EH (cell line): Measurements from ENCODE around the gene AKAP6.

ENCODE experiments used
- DNase-seq: peaks from one replicate; pipeline ENCODE4 v3.0.0-alpha.2; 2015; ENCODE audit warnings: low read depth

AKAP6 gene

DNA sequence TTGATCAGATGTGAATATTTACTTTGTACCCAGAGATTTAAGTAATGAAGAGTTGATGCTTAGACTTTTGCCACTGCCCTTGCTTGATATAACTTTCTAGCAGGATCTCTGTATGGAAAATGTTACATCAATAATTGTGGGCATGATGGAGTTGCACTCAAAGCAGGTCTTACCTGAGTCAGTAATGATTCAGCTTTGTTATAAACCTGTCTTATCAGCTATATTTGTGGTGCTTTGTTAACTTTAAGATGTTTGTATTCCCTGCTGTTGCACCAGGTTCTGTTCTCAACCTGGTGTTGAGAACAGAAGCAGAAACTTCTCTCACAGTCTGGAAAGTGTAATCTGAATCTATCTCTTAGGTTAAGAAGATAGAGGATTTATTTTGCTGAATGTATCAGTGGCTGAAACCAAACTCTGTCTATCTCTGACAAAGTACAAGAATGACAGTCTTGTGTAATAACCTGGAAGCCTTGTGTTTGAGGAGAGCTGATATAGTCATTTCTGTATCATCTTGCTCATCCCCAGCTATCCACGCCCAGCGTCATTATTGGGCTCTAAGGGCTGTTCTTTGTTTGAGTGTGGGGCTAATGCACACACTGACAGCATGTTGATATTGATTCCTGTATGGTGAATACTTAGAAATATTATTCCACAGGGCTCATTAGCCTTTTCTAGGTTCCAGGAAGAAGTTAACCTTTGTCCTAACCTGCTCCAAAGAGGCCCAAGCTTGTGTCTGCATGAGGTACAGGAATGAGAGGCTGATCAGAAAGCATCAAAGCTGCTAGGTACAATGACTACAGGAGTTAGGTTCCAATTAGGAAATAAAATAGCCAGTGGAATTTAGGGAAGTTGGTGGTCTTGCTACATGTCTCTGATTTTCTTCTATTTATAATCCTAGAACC, 3.6 kb downstream of the AKAP6 start:
- no peak for DNase-seq

DNA sequence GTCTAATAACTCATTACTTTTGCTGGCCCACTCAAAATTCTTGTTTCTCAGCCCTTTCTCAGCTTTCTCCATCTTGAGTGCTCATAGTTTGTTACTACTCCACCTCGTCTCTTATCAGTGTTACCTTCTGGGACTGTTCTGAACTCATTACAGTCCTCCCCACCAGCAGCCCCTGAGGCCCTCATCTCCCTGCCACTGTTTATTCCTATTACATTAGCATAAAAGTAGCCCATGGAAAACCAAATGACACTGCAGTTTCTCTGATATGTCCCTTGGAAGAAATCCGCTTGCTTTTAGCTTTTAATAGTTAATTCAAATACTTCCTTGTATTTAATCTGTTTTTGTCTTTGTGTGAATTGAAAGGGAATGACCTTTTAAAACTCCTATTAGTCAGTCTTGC, 7.6 kb downstream of the AKAP6 start:
- DNase-seq = no peak

DNA sequence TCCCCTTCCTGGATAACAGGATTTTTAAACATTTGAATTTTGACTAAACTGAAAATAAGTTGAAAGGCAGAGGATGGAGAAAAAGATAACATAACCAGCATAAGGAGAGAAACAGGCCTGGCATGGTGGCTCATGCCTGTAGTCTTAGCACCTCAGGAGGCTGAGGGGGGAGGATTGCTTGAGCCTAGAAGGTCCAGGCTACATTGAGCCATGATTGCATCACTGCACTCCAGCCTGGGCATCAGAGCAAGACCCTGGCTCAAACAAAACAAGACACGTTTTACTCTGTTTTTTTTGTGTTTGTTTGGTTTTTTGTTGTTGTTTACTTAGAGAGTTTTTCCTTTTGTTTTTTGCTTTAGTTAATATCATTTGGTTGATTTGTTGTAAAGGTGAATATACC, 8.7 kb downstream of the AKAP6 start:
- no peak for DNase-seq

DNA sequence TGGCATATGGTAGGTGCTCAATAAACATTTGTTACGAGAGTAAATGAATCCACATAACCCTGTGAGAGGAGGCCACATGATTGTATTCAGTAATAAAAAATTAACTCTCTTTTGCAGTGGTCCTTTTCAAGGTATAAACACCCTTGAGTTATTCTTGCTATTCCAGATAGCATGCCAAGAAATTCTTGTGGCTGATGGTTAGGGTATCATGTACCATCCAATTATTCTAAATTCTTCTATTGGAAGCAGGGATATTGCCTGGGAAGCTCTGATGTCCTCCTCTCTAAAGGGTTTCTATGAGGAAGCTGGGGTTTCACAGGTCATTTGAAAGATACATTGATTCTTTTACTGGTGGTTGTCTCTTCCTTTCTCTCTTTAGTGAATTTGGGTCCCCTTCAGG, 10.1 kb downstream of the AKAP6 start:
- DNase-seq = no peak

DNA sequence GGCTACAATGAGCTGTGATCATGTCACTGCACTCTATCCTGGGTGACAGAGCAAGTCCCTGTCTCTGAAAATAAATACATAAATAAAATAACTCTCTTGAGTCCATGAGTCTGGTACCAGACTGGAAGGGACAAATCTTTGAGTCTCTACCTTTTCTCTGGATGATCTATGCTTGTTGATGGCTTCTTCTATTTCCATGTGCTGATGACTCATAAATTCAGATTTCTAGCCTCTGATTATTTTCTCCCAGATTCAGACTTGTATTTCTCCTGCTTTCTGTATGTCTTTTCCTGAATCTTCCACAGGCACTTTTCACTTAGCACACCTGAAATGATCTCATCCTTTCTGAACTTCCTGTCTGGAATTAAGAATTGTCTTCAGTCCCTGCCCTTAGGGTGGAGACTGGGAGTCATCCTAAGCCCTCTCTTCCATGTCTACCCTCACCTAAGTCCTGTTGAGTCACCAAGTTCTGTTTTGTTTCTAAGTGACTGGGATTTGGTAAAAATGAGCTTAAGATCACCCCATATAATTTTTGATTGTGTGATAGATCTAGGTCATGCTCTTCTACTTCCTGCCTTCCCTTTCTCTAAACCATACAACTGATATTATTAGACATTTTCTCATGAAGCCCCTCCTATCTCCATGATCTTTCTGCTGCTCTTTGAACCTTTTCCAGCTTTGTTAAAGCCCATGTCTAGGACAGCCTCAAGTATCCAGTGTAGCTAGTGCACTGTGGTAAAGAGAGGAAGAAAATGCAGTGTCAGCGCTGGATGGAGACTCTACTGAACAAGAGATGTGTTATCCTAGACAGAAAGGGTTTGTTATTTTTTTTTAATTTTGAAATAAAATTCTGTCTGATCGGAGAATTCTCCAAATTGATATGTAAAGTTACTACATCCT, 13.1 kb downstream of the AKAP6 start:
- no peak for DNase-seq

DNA sequence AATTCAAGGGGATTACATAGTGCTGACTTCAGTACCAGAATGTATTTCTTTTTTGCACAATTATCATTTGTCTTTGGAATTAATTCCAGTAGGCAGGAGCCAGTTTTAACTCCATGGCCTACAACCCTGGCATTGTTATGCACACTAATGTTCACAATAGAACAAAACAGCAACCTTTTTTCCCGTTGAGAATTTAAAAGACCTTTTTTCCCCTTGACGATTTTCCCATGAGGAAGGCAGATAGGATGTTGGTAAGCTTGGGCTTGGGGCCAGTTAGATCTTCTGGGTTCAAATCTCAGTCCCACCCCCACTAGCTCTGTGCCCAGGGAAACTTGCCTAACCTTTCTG, 13.7 kb downstream of the AKAP6 start:
- no peak for DNase-seq

DNA sequence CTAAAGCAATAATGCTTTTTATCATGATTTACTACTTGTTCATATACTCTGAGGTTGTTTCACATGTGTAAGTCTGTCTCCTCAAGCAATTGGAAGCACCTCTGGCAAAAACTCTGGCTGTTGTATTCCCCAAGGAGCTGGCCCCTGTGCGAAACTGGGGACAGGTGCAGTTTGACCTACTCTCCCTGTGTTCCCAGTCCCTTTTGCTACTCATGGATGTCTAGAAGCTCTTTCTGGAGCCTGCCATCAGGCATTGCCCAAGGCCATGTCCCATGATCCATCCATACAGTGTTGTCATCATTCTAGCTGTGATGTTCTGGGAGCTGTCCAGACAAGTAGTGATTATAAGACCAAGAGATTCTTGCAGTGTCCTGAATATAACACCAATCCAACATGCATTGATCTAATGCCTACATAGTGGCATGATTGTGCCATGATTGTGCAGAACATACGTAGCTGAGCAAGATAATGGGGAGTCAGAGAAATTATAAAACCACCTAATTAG, 14.9 kb downstream of the AKAP6 start:
- DNase-seq = peak; percentile 29

DNA sequence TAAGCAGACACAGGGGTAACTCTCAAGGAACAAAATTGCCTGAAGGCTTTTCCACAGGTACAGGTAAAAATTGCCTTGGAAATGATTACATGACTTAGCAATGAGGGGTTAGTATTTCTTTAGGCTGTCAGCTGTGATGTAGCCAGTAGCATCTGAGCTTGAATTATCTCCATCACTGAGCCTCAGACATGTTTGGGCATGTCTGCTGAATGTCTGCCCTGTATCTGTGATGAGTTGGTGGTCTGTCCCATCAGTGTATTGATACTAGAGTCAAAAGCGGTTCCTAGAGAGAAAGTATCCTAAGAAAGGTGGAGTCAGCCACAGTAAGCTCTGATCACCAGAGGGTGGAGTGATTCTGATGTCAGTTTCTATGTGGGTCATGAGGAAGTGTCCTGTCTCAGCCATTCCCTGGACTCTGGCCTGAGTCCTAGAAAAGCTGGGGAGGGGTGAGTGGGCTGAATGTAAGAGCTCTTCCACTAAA, 16.3 kb downstream of the AKAP6 start:
- peak; percentile 26 for DNase-seq

DNA sequence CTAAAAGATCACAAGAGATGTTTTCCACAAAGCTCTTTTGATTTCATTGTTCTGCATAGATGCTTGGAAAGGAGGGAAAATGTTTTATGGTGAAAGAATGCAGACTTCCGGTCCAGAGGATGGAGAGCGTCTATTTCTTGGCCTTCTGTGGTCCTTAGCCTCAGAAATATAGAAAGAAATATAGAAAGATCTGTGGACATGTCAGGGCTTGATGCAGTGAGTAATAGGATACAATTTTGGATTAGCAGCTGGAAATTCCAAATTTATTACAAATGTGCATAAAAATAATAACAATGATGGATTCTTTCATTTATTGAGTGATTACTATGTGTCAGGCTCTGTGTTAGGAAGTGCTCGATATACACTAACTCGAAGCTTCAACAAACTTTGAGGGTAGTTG, 20.2 kb downstream of the AKAP6 start:
- DNase-seq = no peak

DNA sequence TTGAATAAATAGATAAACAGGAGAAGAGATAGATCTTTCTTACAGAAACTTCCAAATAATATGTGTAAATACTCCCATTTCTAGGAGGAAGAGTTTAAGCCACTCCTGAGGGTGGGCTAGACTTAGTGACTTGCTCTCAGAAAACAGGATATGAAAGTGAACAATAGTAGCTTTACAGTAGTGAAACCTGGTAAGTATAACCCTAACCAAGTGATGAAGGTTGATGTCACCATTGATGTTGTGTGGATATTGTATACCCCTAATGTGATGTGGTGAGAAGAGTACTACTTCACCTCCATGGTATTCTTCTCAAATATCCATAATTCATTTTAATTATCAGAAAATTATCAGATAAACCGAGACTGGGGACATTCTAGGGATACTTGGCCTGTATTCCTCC, 20.9 kb downstream of the AKAP6 start:
- DNase-seq = no peak

DNA sequence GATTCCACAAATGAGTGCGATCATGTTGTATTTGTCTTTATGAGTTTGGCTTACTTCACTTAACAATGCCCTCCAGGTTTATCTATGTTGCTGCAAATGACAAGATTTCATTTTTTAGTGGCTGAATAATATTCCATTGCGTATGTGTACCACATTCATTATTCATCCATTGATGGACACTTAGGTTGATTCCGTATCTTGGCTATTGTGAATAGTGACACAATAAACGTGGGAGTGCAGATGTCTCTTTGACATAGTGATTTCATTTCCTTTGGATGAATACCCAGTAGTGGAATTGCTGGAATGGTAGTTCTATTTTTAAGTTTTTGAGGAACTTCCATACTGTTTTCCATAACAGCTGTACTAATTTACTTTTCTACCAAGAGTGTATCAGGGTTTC, 23.5 kb downstream of the AKAP6 start:
- peak; percentile 75 for DNase-seq

DNA sequence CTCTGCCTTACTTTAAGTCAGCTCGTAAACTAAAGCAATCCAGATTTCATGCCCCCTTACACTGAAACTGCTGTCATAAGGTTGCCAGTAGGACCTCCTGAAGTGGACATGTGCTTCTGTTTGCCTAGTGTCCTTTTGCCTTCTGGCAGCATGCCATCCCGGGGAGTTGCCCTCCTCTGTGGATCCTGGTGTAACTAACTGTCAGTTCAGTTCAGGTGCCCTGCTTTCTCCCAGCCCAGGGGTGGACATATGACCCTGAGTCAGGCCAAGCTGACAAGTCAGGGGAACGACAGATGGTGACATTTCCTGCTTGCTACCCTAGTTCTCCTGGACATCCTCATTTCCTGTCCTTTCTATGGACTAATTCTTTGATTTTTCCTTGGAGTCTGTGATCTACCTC, 25.6 kb downstream of the AKAP6 start:
- no peak for DNase-seq

DNA sequence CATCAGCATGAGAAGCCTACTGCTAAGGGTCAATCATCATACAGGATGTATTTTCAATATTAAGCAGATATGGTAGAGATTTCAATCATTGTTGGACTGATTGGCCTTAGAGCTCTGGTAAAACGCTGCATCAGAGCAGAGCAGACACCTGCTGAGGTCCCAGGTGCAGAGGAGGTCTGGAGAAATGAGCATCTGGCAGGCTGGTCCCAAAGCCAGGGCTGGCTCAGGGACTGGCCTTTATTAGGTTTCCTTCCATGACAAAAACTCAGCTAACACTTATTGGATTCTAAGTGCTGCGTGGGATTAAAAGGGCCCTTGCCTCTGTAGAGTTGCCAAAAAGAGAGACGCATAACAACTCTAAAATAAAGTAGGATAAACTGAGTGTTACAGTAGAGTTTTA, 29.7 kb downstream of the AKAP6 start:
- DNase-seq = no peak

DNA sequence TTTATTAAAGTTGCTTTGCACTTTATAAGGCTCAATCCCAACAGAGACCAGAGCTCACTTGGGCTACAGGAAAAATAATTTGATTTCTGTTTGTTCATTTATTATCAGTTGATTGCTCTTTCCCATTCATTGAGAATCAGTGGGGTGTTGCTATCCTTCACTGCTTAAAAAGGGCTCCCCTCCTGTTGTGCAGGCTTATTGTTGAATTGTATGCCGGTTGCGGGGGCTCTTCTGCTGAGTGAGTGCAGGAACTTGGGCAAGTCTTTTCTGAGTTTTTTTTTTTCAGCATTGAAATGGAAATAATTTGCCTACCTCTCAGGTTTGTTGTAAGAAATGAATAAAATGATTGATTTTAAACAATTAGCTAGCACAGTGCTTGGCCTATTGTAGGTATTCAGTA, 32.6 kb downstream of the AKAP6 start:
- no peak for DNase-seq

DNA sequence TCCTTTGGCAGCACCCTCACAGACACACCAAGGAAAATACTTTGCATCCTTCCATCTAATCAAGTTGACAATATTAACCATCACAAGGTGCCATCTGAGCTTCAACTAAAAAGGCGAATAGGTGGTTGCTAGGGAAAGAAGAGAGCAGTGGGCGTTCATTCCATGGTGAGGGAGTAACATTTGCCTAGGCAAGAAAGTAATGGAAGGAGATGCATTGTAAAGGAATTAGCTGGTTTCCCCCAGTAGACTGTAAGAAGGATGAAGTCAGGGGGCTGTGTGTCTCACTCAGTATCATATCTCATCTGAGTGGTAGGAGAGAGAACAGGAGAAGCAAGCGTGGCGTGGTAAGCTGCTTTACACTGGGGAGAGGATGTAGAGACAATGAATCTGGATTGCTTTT, 34.7 kb downstream of the AKAP6 start:
- no peak for DNase-seq

DNA sequence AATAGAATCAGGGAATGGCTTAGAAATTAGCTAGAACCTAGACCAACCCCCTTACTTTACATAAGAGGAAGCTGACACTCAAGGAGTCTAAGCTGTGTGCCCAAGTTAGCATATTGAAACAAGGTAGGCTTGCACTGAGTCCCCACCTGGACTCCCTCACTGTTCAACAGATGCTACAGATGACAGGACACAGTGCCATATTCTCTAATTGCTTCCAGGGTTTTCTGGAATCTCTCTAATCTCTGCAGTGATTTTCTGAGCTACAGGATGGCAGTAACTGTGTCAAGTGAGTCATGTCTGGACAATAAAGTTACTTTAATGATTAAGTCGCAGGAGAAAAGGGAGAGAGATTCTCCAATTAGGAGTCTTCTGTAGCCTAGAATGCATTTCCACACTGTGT, 35.8 kb downstream of the AKAP6 start:
- DNase-seq = peak; percentile 56

DNA sequence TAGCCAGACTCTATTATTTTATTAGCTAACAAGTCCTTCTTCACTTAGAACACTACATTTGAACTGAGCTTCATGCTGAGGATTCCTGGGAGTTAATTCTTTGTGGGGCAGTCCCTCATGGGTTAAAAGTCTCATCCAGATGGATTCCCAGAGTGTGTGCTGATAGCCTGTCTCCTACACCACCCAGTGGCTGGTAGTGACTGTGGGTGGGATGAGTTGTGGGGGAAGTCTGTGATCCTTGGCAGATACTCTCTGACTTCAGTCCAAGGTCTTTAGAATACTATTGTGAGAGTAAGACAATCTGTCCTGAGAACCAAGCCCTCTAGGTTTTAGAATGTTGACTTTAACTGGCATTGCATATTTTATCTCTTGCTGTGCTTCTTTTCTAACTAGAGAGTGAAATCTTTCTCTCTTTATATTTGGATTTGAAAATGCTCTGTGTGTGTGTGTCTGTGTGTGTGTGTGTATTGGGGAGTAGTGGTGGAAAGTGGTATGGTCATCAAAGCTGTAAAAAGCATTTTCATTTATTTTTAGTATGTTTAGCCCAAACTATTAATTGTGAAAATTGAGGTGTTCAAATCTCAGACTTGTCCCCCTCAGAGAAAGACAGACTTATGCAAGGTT, 37.3 kb downstream of the AKAP6 start:
- DNase-seq = peak; percentile 83

DNA sequence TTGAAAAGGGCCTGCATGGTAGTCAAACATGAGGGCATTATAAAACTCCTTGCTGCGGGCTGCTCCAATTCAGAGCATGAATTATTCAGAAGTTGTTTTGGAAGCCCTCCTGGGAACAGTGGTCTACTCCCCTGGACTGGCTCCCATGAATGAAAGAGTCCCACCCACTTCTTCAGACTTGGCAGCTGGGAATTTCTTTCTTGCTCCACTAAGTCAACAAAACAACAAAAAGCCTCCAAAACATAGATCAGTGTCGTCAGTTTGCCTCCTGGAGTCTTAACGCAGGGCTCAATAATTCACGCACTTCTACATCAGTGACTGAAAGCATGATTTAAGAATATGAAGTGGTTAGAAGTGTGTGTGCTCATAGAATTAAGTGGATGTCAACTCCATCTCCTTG, 37.9 kb downstream of the AKAP6 start:
- no peak for DNase-seq

DNA sequence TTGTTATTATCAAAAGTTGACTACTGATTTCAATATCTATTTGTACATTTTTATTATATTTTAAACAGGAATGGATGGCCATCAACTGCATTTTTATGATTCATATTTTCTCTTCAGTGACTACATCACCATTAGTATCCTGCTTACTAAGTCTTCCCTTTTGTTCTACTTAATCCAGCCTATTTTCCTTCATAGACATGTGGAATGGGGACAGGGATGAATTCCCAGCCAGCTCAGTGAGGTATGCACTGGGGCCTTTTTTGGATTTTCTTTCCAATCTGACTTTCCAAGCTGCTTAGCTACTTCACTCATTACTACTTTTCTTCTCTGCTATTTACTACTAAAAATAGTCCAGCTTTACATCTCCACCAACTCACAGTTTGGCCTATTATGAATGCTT, 38.4 kb downstream of the AKAP6 start:
- DNase-seq = peak; percentile 38

DNA sequence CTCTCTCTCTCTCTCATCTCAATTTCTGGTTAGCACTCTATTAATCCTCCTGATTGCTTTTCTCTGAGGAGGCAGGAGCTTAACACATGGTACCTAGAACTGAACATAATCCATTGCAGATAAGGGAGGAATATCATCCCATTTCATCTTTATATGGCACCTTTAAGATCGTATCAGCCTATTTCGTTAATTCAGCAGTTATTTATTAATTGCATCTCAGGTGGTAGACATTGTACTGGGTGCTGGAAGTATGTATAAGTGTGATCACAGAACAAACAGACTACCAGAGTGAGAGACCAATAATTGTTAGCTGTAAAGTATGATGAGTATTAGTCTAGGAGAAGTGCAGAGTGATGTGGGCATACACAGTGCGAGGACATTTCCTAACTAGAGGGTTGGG, 39.0 kb downstream of the AKAP6 start:
- DNase-seq = no peak

DNA sequence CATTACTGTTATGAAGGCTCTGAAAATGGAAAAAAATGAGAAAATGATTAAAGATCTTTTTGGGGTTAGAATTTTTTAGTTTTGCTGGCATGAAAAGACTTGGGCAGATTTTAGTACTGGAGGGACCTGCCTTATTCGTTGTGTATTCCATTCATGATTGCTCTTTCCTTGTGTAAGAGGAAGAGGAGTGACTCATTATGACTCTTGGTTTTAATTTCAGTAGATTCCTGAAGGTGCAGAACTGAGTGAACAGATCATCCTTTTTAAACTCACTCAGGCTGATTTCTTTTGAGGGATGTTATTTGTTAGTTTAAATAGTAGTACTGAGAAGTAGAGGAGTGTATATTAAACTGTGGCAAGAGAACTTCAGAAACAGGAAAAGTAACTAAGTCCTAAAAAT, 41.6 kb downstream of the AKAP6 start:
- peak; percentile 87 for DNase-seq

DNA sequence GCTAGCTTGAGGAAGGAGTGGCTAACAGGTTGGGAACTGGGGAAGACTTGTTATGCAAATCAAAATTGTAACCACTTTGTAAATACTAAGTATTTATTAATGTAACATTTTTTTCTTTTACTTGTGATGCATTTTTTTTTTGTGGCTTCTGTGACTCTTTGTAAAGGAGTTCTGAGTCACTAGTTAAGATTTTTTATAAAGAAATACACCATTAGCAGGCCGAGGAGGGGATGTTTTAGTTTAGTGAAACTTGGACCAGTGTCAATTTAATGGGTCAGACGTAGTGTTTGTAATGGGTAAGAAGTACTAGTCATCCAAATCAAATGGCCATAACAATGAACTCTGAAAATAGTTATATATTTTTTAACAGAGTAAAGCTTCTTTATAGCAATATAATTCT, 43.1 kb downstream of the AKAP6 start:
- peak; percentile 96 for DNase-seq
